Tibial artery (tissue), 4 donors: ENCODE results near the gene FCRL4.

Source experiments
- DNase-seq, 2 donors: peaks; one replicate each; pipeline ENCODE4 v3.0.0-alpha.2; 2019
- H3K27ac ChIP-seq, 2 donors: fragments of 200-600 bp; sonication (generic) in 1 of 2; 1 replicate in 1 of 2; 2 replicates in 1 of 2; pipeline ENCODE4 v1.5.1; 2018 to 2019; ENCODE audit warnings: mild to moderate bottlenecking in 1 of 2
- H3K27me3 ChIP-seq, 2 donors: fragments of 200-600 bp; sonication (generic) in 1 of 2; one replicate each; pipeline versions ENCODE4 v1.5.1 to v1.6.0; 2016 to 2019
- H3K36me3 ChIP-seq, 3 donors: fragments of 200-600 bp; sonication (generic) in 2 of 3; one replicate each; pipeline ENCODE4 v1.5.1; 2016 to 2019; ENCODE audit warnings: mild to moderate bottlenecking in 2 of 3
- H3K4me1 ChIP-seq, 4 donors: fragments of 200-600 bp; sonication (generic) in 2 of 4; 1 replicate in 3 of 4; 2 replicates in 1 of 4; pipeline ENCODE4 v1.5.1; 2016 to 2019
- H3K4me3 ChIP-seq, 2 donors: fragments of 200-600 bp; sonication (generic) in 1 of 2; 1 replicate in 1 of 2; 2 replicates in 1 of 2; pipeline ENCODE4 v1.5.1; 2018 to 2019; ENCODE audit warnings: mild to moderate bottlenecking in 2 of 2
- H3K9me3 ChIP-seq, 3 donors: fragments of 200-600 bp; sonication (generic) in 1 of 3; one replicate each; pipeline ENCODE4 v1.5.1; 2016 to 2019
- intact Hi-C: fragments of 100-400 bp; cut with DNase I; formaldehyde crosslinking; loops from one replicate; pipeline ENCODE4 v1.15.0; 2023; ENCODE audit warnings: low total_unique reads
- TF ChIP-seq, protein P1 (sequence below), 2 experiments: fragments of 200-600 bp in 1 of 2; fragments of 450-650 bp in 1 of 2; IDR thresholded peaks; one replicate each; pipeline ENCODE4 v1.5.1; 2017 to 2019; ENCODE audit warnings: antibody characterized with exemption in 2 of 2, mild to moderate bottlenecking in 1 of 2, moderate library complexity in 1 of 2

Gene FCRL4

DNA sequence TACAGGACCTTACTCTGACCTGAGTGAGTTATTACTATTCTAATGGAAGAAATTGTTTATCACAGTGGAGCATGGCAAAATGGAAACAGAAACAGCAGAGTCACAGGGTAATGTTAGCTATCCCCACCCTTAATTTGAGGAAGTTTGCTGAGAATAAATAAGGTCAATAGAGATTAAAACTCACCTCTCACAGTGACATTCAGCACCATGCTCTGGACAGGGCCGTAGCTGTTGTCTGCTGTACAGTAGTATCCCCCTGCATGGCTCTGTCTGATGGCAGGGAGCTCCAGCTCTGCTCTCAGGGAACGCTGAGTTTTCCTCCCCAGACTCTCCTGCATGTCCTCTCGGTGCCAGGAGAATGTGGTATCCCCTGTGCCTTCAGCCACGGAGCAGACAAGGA lies 11.9 kb downstream of the FCRL4 start:
- no peak for DNase-seq
- no peaks in the 10 kb centered on the region for H3K36me3 ChIP-seq
- TF ChIP-seq, protein P1, sequence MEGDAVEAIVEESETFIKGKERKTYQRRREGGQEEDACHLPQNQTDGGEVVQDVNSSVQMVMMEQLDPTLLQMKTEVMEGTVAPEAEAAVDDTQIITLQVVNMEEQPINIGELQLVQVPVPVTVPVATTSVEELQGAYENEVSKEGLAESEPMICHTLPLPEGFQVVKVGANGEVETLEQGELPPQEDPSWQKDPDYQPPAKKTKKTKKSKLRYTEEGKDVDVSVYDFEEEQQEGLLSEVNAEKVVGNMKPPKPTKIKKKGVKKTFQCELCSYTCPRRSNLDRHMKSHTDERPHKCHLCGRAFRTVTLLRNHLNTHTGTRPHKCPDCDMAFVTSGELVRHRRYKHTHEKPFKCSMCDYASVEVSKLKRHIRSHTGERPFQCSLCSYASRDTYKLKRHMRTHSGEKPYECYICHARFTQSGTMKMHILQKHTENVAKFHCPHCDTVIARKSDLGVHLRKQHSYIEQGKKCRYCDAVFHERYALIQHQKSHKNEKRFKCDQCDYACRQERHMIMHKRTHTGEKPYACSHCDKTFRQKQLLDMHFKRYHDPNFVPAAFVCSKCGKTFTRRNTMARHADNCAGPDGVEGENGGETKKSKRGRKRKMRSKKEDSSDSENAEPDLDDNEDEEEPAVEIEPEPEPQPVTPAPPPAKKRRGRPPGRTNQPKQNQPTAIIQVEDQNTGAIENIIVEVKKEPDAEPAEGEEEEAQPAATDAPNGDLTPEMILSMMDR (IDR thresholded peaks at IDR 0.05) = no peak
- intact Hi-C loops = no loop called here
- peaks cover 0 to 14% of the 10 kb centered on the region in 2 donors for H3K27me3 ChIP-seq
- H3K9me3 ChIP-seq = peaks cover 0 to 6% (median 3%) of the 10 kb centered on the region in 3 donors
- no peak overlapping the region for H3K27ac ChIP-seq
- no peak overlapping the region for H3K4me3 ChIP-seq
- no peaks in the 10 kb centered on the region for H3K4me1 ChIP-seq

DNA sequence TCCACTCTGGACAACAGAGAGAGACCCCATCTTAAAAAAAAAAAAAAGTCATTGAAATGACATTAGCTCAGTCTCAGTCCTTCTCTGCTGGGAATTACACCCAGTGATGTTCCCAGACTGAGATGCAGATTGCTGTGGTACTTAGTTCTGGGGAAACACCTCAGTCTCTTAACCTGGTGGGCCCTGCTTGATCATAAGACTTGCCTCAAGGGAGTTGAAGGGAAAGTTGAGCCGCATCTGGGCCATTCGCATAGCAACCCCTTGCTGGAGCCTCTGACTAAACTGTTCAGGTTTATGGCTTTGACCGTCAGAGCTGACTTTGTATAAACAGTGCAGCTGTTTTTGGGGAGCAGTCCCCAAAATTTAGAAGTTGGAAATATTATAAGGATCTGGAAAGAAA lies 13.4 kb downstream of the FCRL4 start:
- intact Hi-C loops = no loop called here
- Histone ChIP-seq H3K4me1 (no peaks in the 10 kb centered on the region), H3K27ac (no peak overlapping the region), H3K9me3 (peaks cover 0 to 6% (median 3%) of the 10 kb centered on the region in 3 donors), H3K36me3 (no peaks in the 10 kb centered on the region), H3K27me3 (peaks cover 0 to 14% of the 10 kb centered on the region in 2 donors), H3K4me3 (no peak overlapping the region)
- TF ChIP-seq, protein P1 (IDR thresholded peaks at IDR 0.05) = no peak
- DNase-seq = no peak

DNA sequence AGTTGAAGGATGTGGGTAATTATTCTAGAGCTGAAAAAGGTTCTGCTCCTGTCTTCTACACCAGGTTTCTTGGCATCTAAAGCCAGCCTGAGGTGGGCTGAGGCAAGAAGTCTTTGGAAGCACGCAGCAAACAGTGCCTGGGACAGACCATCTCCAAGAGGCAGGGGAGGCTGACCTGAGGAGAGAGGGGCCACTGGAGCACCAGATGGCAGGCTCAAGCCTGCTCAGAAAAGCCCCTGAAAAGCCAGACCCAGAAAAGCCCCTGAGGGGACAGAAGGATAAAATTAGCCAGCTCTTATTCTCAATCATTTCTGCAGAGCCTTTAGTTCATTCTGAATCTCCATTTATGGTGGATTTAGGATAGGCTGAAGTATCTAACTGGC lies 17.1 kb downstream of the FCRL4 start:
- Histone ChIP-seq H3K27me3 (peaks cover 0 to 5% of the 10 kb centered on the region in 2 donors), H3K9me3 (peaks cover 0 to 6% (median 3%) of the 10 kb centered on the region in 3 donors), H3K36me3 (no peaks in the 10 kb centered on the region), H3K27ac (no peak overlapping the region), H3K4me1 (no peaks in the 10 kb centered on the region), H3K4me3 (no peak overlapping the region)
- intact Hi-C loops = no loop called here
- no peak for DNase-seq
- TF ChIP-seq, protein P1 (IDR thresholded peaks at IDR 0.05) = no peak

DNA sequence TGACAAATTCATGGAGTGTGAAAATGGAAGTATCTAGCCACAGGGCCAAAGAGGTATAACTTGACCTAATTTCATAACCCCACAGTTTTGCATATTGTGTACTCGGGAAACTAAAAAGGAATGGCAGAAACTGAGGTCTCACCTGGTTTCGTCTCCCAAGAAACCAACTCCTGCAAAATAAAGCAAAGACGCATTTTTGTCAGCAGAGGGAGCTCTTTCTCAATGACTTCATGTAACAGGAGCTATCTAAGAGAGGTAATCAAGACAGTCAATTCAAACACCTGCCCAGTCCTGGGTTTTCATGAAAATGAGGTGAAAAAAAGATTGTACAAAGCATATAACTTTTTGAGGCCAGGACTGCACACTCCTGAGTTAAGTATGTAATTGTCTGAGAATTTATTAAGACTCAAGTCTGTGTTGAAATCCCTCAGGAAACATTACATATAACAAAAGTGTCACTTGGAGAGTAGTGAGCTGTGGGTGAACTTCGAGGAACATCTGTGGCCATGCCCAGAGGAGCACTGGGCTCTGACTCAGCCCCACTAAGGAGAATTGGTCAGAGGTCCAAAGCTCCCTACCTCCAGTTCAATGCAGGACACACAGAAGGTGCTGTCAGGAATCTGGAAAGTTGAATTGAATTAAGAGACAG lies 17.6 kb downstream of the FCRL4 start:
- Histone ChIP-seq H3K4me1 (no peaks in the 10 kb centered on the region), H3K4me3 (no peak overlapping the region), H3K9me3 (peaks cover 0 to 6% (median 3%) of the 10 kb centered on the region in 3 donors), H3K27me3 (peaks cover 0 to 3% of the 10 kb centered on the region in 2 donors), H3K27ac (no peak overlapping the region), H3K36me3 (no peaks in the 10 kb centered on the region)
- DNase-seq = no peak
- TF ChIP-seq, protein P1 (IDR thresholded peaks at IDR 0.05) = peak; percentile 48
- intact Hi-C loops = no loop called here

DNA sequence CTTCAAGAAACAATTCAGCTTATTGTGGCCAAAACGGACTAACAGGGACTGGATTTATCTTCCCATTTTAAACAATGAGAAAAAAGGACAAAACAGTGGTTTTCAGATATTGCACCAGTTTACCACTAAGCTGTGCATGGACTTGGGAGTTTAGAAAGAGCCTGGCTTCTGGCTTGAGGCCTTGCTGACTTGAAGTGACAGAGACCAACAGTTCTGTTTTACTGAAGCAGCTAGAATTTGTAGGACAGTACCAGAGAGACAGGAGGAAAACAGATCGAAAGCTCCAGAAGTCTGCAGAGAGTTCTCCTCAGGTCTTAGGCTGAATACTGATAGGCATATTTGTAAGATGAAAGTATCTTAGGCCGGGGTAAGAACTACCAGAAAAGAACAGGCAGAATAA lies 20.5 kb downstream of the FCRL4 start:
- Histone ChIP-seq H3K4me1 (no peaks in the 10 kb centered on the region), H3K9me3 (no peaks in the 10 kb centered on the region), H3K27ac (no peak overlapping the region), H3K27me3 (no peaks in the 10 kb centered on the region), H3K4me3 (no peak overlapping the region), H3K36me3 (no peaks in the 10 kb centered on the region)
- no peak for DNase-seq
- intact Hi-C loops = no loop called here
- TF ChIP-seq, protein P1 (IDR thresholded peaks at IDR 0.05) = no peak

DNA sequence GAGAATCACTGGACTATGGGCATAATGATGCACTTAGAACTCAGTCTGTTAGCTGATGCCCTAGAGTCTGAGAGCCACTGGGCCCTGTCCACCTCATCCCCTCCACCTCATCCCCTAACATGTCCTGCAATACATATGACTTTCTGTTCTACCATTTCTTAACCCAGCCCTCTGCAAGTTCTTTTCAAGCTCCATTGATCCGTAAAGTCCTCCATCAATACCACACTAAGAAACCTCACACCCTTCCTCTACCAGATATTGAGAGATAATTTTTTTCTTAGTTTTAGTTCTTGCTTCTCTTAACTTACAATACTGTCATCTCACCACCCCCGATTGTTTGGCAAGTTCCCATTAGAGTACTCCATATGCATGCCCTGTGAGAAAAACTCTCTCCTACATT lies 22.1 kb downstream of the FCRL4 start:
- Histone ChIP-seq H3K9me3 (no peaks in the 10 kb centered on the region), H3K4me3 (no peak overlapping the region), H3K27me3 (no peaks in the 10 kb centered on the region), H3K36me3 (no peaks in the 10 kb centered on the region), H3K4me1 (no peaks in the 10 kb centered on the region), H3K27ac (no peak overlapping the region)
- TF ChIP-seq, protein P1 (IDR thresholded peaks at IDR 0.05) = no peak
- intact Hi-C loops = no loop called here
- DNase-seq = no peak
